Measurements from ENCODE around the gene PBX1. TPM values are rescaled to one million over a fixed set of nuclear protein-coding genes. Genes with fewer than 3 reads are reported as not detected.

PBX1 gene
- total RNA-seq, 2 experiments from 2014 or later: not detected

GRCh38 chr1:164858096-164858632 lies 299.2 kb downstream of the PBX1 start:
- H3K27ac Mint-ChIP-seq: no peak overlapping the region
- H3K4me1 Mint-ChIP-seq (ENCODE audit: low read depth): no peaks in the 10 kb centered on the region
- DNase-seq (no peak), ATAC-seq (no peak)
- CTCF ChIA-PET: no interaction called here
- POLR2A ChIA-PET: no interaction called here
- H3K27me3 Mint-ChIP-seq: no peaks in the 10 kb centered on the region
- no peaks in the 10 kb centered on the region for H3K36me3 Mint-ChIP-seq (ENCODE audit: low read depth)
- intact Hi-C loops (cut with micrococcal nuclease): no loop called here
- no peak for TF ChIP-seq CTCF (IDR thresholded peaks at IDR 0.05)
- no peak overlapping the region for H3K4me3 Mint-ChIP-seq
- H3K9me3 Mint-ChIP-seq: no peaks in the 10 kb centered on the region

GRCh38 chr1:164861632-164862031 lies 302.6 kb downstream of the PBX1 start:
- Mint-ChIP-seq H3K4me3 (no peak overlapping the region), H3K27ac (no peak overlapping the region), H3K36me3 (ENCODE audit: low read depth) (no peaks in the 10 kb centered on the region), H3K9me3 (no peaks in the 10 kb centered on the region), H3K27me3 (no peaks in the 10 kb centered on the region), H3K4me1 (ENCODE audit: low read depth) (no peaks in the 10 kb centered on the region)
- ATAC-seq (no peak), DNase-seq (no peak)
- TF ChIP-seq CTCF (IDR thresholded peaks at IDR 0.05): no peak
- POLR2A ChIA-PET: no interaction called here
- CTCF ChIA-PET: no interaction called here
- intact Hi-C loops (cut with micrococcal nuclease): no loop called here

GRCh38 chr1:164863056-164863455 lies 304.1 kb downstream of the PBX1 start:
- Mint-ChIP-seq H3K9me3 (no peaks in the 10 kb centered on the region), H3K4me1 (ENCODE audit: low read depth) (no peaks in the 10 kb centered on the region), H3K27ac (no peak overlapping the region), H3K4me3 (no peak overlapping the region), H3K27me3 (no peaks in the 10 kb centered on the region), H3K36me3 (ENCODE audit: low read depth) (no peaks in the 10 kb centered on the region)
- DNase-seq (no peak), ATAC-seq (no peak)
- ChIA-PET CTCF (no interaction called here), POLR2A (no interaction called here)
- intact Hi-C loops (cut with micrococcal nuclease): no loop called here
- no peak for TF ChIP-seq CTCF (IDR thresholded peaks at IDR 0.05)

GRCh38 chr1:164864161-164864560 lies 305.2 kb downstream of the PBX1 start:
- Mint-ChIP-seq H3K4me1 (ENCODE audit: low read depth) (no peaks in the 10 kb centered on the region), H3K27me3 (no peaks in the 10 kb centered on the region), H3K4me3 (no peak overlapping the region), H3K9me3 (no peaks in the 10 kb centered on the region), H3K36me3 (ENCODE audit: low read depth) (no peaks in the 10 kb centered on the region), H3K27ac (no peak overlapping the region)
- ChIA-PET POLR2A (no interaction called here), CTCF (no interaction called here)
- DNase-seq: no peak
- intact Hi-C loops (cut with micrococcal nuclease): no loop called here
- no peak for TF ChIP-seq CTCF (IDR thresholded peaks at IDR 0.05)
- ATAC-seq: no peak

GRCh38 chr1:164865385-164865784 lies 306.4 kb downstream of the PBX1 start:
- TF ChIP-seq CTCF (IDR thresholded peaks at IDR 0.05): no peak
- H3K27me3 Mint-ChIP-seq: no peaks in the 10 kb centered on the region
- intact Hi-C loops (cut with micrococcal nuclease): no loop called here
- ATAC-seq (no peak), DNase-seq (no peak)
- H3K27ac Mint-ChIP-seq: no peak overlapping the region
- no peak overlapping the region for H3K4me3 Mint-ChIP-seq
- ChIA-PET POLR2A (no interaction called here), CTCF (no interaction called here)
- H3K4me1 Mint-ChIP-seq (ENCODE audit: low read depth): no peaks in the 10 kb centered on the region
- no peaks in the 10 kb centered on the region for H3K9me3 Mint-ChIP-seq
- no peaks in the 10 kb centered on the region for H3K36me3 Mint-ChIP-seq (ENCODE audit: low read depth)

All from activated CD8-positive, alpha-beta T cell treated with anti-CD3 and anti-CD28 coated beads for 36 hours (primary cell).